Measurements from ENCODE around the gene ARSB.
A peak's percentile ranks its signal among the peaks of the same experiment; 100 is the strongest.
"Not testable (repeated sequence)": the region's sequence is repeated elsewhere in the genome, so short reads cannot be mapped to it uniquely, and the experiment has no call there.

Gene ARSB

DNA sequence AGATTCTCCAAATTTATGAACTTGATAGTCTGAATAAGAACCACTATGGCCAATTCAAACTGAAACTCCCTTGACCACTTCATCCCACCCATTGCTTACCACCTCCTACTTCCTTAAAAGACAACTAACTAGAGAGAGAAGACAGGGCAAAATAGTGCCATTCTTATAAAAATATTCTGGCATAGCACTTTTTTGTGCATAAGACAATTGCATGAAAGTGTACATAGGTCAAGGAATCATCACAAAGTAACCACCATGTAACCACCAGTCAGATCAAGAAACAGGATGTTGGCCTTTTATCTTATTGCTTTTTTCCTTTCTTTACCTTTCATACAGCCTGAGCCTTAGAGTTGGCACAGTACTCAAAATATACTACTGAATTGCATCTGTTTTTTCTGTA, 8.1 kb upstream of the ARSB start:
- no peak for DNase-seq

GRCh38 chr5:78992146-78992545, 7.0 kb upstream of the ARSB start:
- no peak for DNase-seq

DNA sequence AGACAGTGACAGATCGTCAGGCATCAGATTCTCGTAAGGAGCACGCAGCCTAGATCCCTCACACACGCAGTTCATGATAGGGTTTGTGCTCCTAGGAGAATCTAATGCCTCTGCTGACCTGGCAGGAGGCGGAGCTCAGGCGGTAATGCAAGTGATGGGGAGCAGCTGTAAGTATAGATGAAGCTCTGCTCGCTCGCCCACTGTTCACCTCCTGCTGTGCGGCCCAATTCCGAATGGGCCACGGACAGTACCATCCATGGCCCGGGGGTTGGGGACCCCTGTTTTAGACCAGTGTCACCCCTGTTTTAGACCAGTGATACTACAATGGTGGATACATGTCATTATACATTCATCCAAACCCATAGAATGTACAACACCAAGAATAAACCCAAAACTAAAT, 4.0 kb upstream of the ARSB start:
- DNase-seq: no peak

GRCh38 chr5:78985725-78986223, 664 bp upstream of the ARSB start:
- peak; percentile 47 for DNase-seq

- DNase-seq: peak; percentile 93
Observed at GRCh38 chr5:78984439-78985115, 533 bp downstream of the ARSB start.

DNA sequence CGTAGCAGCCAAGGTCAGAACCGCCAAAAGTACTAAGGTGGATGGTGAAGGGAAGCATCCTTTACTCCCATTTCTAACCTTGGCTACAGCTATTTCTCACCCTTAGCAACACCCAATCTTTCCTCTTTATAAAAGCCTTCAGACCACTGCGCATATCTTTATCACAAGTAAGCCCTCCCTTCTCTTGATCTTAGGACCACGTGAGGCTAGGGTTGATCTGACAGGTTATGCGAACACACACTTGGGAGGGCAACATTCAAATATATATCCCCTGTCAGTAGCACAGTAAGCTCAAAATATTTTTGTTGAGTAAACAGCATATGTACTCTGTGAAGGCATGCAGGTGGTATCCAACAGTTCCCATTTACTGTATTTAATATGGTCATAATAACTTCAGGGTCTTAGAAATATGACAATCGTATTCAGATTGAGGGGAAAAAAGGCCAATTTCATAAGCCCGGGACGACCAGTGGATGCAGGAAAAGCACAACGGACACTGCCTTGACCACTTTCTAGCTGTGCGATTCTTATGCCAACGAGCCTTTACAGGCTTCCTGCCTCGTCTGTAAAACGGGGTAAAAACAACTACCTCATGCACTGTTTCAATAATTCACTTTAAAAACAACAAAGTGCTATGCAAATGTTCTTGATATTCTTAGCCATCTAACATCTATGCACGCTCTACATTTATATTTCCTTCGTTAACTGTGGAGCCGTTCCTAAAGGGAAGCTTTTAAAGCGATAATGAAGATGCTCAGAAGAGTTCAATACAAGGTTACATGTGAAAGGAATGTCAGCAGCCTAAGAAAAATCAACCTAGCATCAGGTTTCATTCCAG, 1.3 kb downstream of the ARSB start:
- no peak for DNase-seq

DNA sequence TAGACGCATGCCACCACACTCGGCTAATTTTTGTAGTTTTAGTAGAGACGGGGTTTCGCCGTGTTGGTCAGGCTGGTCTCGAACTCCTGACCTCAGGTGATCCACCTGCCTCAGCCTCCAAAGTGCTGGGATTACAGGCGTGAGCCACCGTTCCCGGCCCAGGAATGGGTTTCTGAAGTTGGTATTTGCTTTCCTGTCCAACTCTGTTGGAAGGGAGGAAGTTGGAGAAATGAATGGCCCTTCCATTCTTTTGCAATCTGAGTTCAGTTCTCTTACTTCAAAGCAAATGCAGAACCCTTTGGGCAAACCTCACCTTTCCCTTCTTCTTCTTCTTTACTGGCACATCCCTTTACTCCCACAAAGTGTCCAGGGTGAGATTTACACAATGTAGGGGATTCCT, 1.9 kb downstream of the ARSB start:
- not testable (repeated sequence) for DNase-seq

GRCh38 chr5:78979909-78980308, 5.2 kb downstream of the ARSB start:
- no peak for DNase-seq

- DNase-seq: no peak
Observed at GRCh38 chr5:78979117-78979742, 5.9 kb downstream of the ARSB start.

- DNase-seq: no peak
Observed at GRCh38 chr5:78975035-78975434, 10.1 kb downstream of the ARSB start.

DNA sequence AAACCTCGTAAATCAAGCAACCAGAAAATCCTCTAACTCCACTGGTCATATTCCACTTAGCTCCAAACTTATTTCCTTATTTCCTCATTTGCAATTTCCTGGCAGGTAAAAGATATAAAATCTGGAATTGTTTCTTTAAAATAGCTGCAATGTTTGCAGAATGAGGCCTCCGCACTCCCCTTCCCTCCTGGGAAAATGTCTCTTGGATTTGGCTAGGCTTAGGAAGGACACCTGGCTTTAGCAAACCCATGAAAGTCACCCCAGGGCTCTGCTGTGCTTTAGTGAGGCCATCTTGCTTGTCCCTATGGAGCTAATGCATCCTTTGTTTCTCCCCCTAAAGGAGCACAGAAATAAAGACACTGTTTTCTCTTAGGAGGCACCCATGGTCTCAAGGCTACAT, 10.5 kb downstream of the ARSB start:
- DNase-seq: no peak

GRCh38 chr5:78974011-78974410, 11.1 kb downstream of the ARSB start:
- peak; percentile 61 for DNase-seq

- DNase-seq: peak; percentile 75
Observed at GRCh38 chr5:78972654-78973428, 12.3 kb downstream of the ARSB start.

- no peak for DNase-seq
Observed at GRCh38 chr5:78971998-78972397, 13.1 kb downstream of the ARSB start.

GRCh38 chr5:78968781-78969180, 16.3 kb downstream of the ARSB start:
- DNase-seq: no peak

- DNase-seq: no peak
Observed at GRCh38 chr5:78964889-78965288, 20.2 kb downstream of the ARSB start.

GRCh38 chr5:78961743-78962142, 23.4 kb downstream of the ARSB start:
- no peak for DNase-seq

- DNase-seq: peak; percentile 47
Observed at GRCh38 chr5:78959767-78960166, 25.3 kb downstream of the ARSB start.

GRCh38 chr5:78958672-78959445, 26.3 kb downstream of the ARSB start:
- no peak for DNase-seq

DNA sequence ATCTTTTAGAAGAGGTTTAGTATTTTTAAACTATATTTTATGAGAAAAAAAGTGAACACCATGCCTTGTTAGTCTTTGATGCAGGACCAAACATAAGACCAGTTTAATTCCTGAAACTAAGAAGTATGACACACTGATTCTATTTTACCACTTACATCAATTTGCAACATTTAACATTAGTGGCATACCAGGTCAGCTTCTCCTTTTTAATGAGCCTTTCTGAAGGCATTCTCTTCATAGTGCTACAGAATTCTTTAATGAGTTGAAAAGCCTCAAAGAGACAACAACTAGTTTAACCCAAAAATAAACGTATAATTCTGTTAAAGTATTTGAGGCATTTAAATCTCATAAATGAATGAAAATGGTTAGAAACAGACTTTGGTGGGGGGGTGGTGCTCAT, 28.2 kb downstream of the ARSB start:
- DNase-seq: no peak

GRCh38 chr5:78953092-78953800, 31.9 kb downstream of the ARSB start:
- no peak for DNase-seq
